Measurements from ENCODE around the gene LRBA.

- TF ChIP-seq CTCF (IDR thresholded peaks at IDR 0.05; ENCODE audit: low read depth, low read length, poor library complexity, severe bottlenecking) (no peak), EZH2phosphoT487 (IDR thresholded peaks at IDR 0.05; ENCODE audit: borderline replicate concordance, low read length) (no peak)
Measured at GRCh38 chr4:150217808-150218207, 797.3 kb downstream of the LRBA start.
